Left colon (tissue), 2 donors: ENCODE measurements around the gene KCNG2. TPM values are rescaled to one million over a fixed set of nuclear protein-coding genes. Genes with fewer than 3 reads are reported as not detected.

Experiments used
- ATAC-seq: fragments of 200-7000 bp; cut with Tn5 transposase; one replicate; pipeline ENCODE4 v1.9.1; 2020; ENCODE audit warnings: mild to moderate bottlenecking, moderate library complexity
- DNase-seq, 2 donors: peaks; one replicate each; pipeline ENCODE4 v3.0.0-alpha.2; 2020
- intact Hi-C, 2 donors: fragments of 100-400 bp; cut with DNase I in 1 of 2; cut with micrococcal nuclease in 1 of 2; formaldehyde crosslinking; loops; one replicate each; pipeline versions ENCODE4 v1.11.2 to v1.14.0; 2022; cut with DNase I, micrococcal nuclease
- total RNA-seq, 2 donors: library from RNA; stranded (reverse); fragmentation: NEBNext Ultra II Directional; extraction: Animal tissue kit (Norgen Biotek cat#: 25700); gene quantifications; one replicate each; pipeline ENCODE4 v1.2.1, GENCODE V29; 2021
- donor health status: DM: no; HTN: no; CAD: no.
- donor health status: DM: yes; HTN: yes; CAD: no.

KCNG2 gene
- total RNA-seq, 2 donors from 2014 or later, result not detected

- ATAC-seq (no peak), DNase-seq (no peak)
- intact Hi-C loops, result no loop called here
Observed at GRCh38 chr18:79805926-79806487, 8.3 kb downstream of the KCNG2 start.

- no peak for DNase-seq
- no peak for ATAC-seq
Observed at GRCh38 chr18:79806976-79807841, 9.5 kb downstream of the KCNG2 start.

GRCh38 chr18:79809482-79810192 is 11.9 kb downstream of the KCNG2 start:
- no peak for DNase-seq
- ATAC-seq, result no peak
- intact Hi-C loops, result no loop called here

More at GRCh38 chr18:79806976-79807841, 9.5 kb downstream of the KCNG2 start:
- intact Hi-C loops, result no loop called here

DNA sequence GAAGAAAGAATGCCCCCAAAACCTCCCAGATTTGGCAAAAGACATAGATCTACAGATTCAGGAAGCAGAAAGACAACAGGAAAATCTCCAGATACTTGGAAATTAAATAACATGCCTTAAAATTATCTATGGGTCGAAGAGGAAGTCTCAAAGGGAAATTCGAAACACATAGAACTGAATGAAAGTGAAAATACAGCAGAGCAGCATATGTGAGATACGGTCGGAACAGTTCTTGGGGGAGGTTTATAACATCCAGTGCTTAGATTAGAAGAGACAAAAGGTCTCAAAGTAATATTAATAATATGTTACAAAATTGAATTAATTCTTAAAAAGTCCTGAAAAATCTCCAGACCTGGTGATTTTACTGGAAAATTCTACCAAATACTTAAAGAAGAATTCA is 14.3 kb downstream of the KCNG2 start:
- ATAC-seq, result no peak
- intact Hi-C loops, result no loop called here

GRCh38 chr18:79814373-79814772 is 16.6 kb downstream of the KCNG2 start:
- intact Hi-C loops, result no loop called here
- DNase-seq (no peak), ATAC-seq (no peak)

More for the DNA sequence above, 14.3 kb downstream of the KCNG2 start:
- no peak for DNase-seq

DNA sequence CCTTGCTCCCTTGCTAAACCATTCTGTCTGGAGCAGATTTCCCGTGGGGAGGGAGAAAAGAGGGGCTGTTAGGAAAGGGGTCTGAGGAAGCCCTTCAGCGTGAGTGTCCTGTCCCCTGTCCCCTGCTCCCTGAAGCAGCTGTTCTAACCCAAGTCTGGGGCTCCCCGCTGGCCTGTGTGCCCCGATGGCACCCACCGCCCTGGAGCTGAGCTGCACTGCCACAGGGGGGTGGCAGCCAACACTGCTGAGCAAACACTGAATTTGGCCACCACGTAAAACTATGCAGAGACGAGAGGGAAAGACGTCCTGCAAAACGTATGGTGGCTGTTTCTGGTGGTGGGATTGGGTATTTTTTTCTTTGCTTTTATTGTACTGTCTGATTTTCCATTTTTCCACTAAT is 17.9 kb downstream of the KCNG2 start:
- ATAC-seq (no peak), DNase-seq (no peak)
- intact Hi-C loops, result no loop called here

- ATAC-seq (no peak), DNase-seq (no peak)
- intact Hi-C loops, result no loop called here
Observed at GRCh38 chr18:79816092-79816491, 18.4 kb downstream of the KCNG2 start.

GRCh38 chr18:79816981-79817606 is 19.4 kb downstream of the KCNG2 start:
- no peak for ATAC-seq
- intact Hi-C loops, result no loop called here

GRCh38 chr18:79817607-79817998 is 19.9 kb downstream of the KCNG2 start:
- DNase-seq, result no peak
- intact Hi-C loops, result no loop called here

More at GRCh38 chr18:79816981-79817606, 19.4 kb downstream of the KCNG2 start:
- DNase-seq, result no peak

DNA sequence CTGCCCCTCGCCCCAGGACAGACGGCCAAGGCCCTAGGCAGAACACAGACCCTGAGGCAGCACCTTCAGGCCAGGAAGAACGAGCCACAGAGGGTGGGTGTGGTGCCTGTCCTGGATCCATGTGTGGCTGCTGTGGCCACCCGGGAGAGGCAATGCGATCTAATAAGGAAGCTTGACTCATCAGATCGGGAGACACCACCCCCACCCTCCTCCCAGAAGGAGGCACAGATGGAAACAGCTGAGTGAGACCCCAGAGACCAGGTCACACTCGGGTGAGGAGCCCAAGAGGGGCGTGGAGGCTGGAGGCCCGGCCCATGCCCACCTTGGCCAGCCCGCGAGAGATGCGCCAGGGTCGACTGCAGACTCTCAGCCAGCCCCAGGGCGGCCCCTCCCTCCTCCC is 20.3 kb downstream of the KCNG2 start:
- no peak for ATAC-seq
- no peak for DNase-seq
- intact Hi-C loops, result no loop called here

More at GRCh38 chr18:79817607-79817998, 19.9 kb downstream of the KCNG2 start:
- ATAC-seq, result no peak

DNA sequence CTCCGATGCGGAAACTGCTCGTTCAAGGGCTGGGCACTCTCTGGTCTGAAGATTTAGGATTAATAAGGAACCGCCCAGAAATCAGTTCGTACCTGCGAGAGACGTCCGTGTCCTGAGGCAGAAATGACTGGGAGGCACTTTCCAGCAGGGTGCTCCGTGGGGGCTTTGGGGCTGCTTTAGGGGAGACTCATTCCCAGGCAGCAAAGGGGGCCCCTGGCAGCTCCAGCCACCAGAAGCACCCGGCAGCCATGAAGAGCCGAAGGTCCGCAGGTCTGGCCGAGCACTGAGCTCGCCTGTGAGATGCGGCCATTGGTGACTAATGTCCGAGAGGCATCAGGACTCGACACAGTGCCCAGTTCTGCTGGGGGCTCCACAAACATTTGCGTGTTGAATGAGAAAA is 20.9 kb downstream of the KCNG2 start:
- ATAC-seq (no peak), DNase-seq (no peak)

GRCh38 chr18:79819064-79819967 is 21.6 kb downstream of the KCNG2 start:
- no peak for DNase-seq
- intact Hi-C loops, result no loop called here
- no peak for ATAC-seq

More for the DNA sequence above, 20.9 kb downstream of the KCNG2 start:
- intact Hi-C loops, result no loop called here

- no peak for DNase-seq
- no peak for ATAC-seq
Observed at GRCh38 chr18:79819968-79820351, 22.2 kb downstream of the KCNG2 start.

GRCh38 chr18:79823120-79823519 is 25.4 kb downstream of the KCNG2 start:
- no peak for DNase-seq
- intact Hi-C loops, result no loop called here
- ATAC-seq, result no peak

More at GRCh38 chr18:79819968-79820351, 22.2 kb downstream of the KCNG2 start:
- intact Hi-C loops, result no loop called here

DNA sequence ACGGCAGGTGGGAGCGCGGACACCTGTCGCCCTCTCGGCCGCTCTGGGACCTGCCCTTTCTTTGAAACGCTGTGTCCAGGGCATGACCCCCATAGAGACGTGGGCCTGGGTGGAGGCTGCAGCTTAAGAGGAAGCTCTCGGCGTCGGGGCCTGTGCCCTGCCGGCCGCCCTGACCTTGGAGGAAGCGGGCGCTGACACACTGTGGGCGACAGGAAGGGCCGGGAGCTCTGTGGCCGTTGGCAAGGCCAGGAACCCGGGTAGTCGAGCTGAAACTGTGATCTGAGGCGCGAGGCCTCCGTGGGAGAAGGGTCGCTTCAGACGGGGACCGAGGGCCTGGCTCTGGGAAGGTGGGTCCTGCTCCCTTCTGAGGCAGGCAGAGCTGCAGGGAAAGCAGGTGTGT is 28.2 kb downstream of the KCNG2 start:
- no peak for DNase-seq
- no peak for ATAC-seq
- intact Hi-C loops, result no loop called here

GRCh38 chr18:79826966-79827365 is 29.2 kb downstream of the KCNG2 start:
- DNase-seq (no peak), ATAC-seq (no peak)

DNA sequence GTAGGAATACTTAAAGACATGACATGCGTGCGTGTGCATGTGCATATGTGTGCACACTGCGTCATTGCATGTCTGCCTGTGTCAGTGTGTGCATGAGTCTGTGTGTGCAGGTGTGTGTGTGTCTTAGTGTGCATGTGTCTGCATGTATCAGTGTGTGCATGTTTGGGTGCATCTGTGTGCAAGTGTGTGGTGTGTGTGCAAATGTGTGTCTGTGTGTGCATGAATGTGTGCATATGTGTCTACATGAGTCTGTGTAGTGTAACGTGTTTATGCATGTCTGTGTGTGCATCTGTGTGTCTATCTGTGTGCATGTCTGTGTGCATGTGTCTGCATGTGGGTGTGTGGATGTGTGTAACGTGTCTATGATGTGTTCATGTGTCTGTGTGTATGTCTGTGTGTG is 30.5 kb downstream of the KCNG2 start:
- intact Hi-C loops, result no loop called here
- ATAC-seq, result no peak
- no peak for DNase-seq

More at GRCh38 chr18:79826966-79827365, 29.2 kb downstream of the KCNG2 start:
- intact Hi-C loops, result no loop called here

- intact Hi-C loops, result no loop called here
- DNase-seq (no peak), ATAC-seq (no peak)
Observed at GRCh38 chr18:79829136-79829854, 31.6 kb downstream of the KCNG2 start.
